NCI-H2171 (cell line): ENCODE data around the gene COMT.
"Not testable (repeated sequence)": the region's sequence is repeated elsewhere in the genome, so short reads cannot be mapped to it uniquely, and the experiment has no call there.

Source experiments
- DNase-seq: peaks from one replicate; lab custom pipeline; 2025; lab: John Stamatoyannopoulos, UW

The COMT gene

GRCh38 chr22:19941365-19942082, at the start of gene COMT, which contains the start of gene TXNRD2:
Gene COMT, plus strand, starts transcription at chr22:19941772. Its CDS starts 20,755 bp downstream, at chr22:19962527.
Gene TXNRD2, minus strand, starts transcription at chr22:19941818. Its CDS starts 15 bp downstream, at chr22:19941803.
- DNase-seq = peak; percentile 58

- DNase-seq = peak; percentile 14
Observed at GRCh38 chr22:19892257-19892879, 49.2 kb upstream of the COMT start.

DNA sequence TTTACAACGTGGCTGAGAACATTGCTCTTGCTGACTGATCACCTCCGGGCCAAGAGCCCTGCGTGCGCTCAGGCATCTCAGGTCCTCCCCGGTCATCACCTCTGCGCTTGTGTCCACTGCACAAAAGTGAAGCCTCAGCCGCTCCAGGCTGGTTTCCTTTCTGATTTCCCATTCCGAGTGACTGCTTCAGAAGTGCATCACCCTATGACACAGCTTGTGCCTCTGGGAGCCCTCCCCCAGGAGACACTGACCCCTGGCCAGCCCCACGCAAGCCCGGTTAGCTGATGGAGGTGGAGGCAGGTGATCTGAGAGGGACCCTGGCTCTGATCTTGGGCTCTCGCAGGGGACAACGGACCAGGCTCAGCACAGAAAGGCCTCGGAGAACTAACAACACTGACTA, 48.6 kb upstream of the COMT start:
- no peak for DNase-seq

DNA sequence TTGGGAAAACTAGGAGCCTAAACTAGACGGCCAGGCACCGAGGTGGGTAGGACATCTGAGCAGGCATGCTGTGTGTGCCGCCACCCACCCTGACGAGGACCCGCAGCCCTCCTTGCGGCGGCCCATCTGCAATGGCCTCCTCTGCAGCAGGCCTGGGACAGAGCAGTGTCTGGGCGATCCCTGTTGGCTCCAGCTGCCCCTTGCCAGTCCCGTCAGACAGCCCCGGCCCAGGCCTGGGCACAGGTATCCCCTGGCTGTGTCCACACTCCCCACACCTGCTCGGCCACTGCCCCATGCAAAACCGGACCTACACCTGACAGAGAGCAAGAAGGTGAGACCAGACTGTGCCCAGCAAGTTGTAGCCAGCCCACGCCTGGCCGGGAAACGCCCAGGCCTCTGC, 48.2 kb upstream of the COMT start:
- DNase-seq = no peak

GRCh38 chr22:19895160-19895849, 46.3 kb upstream of the COMT start:
- DNase-seq = no peak

- DNase-seq = peak; percentile 22
Observed at GRCh38 chr22:19896665-19897355, 44.8 kb upstream of the COMT start.

- DNase-seq = no peak
Observed at GRCh38 chr22:19897726-19898125, 43.8 kb upstream of the COMT start.

- peak; percentile 13 for DNase-seq
Observed at GRCh38 chr22:19898145-19898544, 43.4 kb upstream of the COMT start.

- no peak for DNase-seq
Observed at GRCh38 chr22:19898831-19899567, 42.6 kb upstream of the COMT start.

GRCh38 chr22:19900707-19901436, 40.7 kb upstream of the COMT start:
- DNase-seq = no peak

- no peak for DNase-seq
Observed at GRCh38 chr22:19901577-19902244, 39.9 kb upstream of the COMT start.

DNA sequence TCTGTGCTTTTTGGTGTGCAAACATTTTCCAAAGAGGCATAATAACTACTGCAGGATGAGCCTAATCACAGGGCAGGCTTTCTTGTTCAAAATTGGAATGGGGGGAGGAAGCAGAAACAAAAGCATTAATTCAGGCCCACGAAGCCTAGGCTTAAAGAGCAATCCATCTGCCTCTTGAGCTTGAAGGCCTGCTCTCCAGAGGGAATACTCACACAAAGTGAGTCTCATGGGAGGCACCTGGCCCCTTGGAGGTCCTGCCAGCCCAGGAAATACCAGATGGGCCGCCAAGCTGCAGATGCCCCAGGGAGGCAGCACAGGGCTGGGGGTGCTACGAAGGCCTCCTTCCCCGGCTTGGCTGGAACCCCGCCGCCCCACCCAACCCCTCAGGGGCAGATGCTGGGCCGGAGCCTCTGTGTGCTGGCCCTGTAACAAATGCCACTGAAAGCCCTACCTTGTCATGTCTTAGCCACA, 39.3 kb upstream of the COMT start:
- DNase-seq = peak; percentile 97

DNA sequence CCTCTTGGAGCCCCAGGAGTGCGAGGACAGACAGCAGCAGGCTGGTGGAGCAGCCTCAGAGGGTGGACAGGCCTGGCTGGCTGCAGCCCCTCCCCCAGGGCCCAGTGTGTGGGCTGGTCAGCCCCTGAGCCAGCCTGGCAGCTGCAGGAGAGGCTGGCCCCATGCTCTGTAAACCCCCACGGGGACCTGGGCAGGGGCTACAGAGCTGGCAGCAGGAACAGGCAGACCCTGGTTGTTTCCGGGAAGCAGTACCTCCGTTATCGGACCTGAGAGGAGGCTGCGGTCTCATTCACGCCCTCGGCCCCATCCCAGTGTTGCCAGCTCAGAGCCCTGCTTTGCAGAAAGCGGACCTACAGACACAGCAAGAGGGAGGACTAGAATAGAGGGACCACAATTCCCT, 38.5 kb upstream of the COMT start:
- DNase-seq = no peak

DNA sequence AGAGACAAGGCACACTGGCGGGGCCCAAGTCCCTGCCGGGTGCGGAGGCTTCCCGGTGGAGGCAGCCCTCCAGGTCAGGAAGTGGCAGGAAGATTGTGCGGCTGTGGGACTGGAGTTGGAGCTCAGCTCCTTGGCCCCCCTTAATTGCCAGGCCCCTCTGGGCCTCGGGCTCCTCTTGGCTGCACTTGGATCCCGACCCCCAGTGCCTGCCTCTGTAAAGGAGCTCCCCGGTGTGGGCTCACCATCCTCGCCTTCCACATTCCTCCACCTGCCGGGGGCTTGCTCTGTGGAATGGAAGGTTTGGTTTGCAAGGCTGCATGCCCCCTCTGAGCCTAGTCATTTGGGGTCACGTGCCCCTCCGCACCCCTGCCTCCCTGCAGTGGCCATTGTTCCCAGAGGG, 38.1 kb upstream of the COMT start:
- no peak for DNase-seq

DNA sequence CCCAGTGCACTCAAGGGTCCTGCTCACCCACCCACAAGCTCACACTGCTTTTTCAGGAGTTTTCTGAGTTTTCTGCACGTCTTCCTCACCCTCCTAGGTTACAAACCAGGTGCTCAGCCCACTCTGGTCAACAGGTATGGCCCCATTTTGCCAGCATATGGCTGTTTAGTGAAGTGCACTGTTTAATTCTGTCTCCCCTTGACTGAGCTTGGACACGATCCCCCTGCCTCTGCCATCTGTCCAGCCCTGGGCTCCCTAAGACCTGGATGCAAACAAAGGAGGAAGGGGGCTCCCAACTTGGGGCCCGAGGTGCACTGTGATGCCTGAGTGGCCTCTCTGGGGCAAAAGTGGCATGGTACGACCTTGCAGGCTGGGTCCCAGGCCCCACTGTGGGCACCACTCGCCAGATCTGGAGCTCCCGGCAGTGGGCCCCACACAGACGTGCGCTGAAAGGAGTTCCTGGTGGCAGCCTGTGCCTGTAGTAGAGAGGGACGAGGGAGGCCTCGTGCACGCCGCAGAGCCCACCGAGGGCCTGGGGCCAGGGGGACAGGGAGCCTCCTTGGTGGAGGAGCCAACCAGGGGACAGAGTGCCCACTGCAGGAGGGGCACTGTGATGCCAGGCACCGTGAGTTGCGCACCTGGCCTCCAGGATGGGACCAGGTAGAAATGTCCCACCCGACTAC, 37.3 kb upstream of the COMT start:
- no peak for DNase-seq

- DNase-seq = no peak
Observed at GRCh38 chr22:19904935-19905334, 36.6 kb upstream of the COMT start.

DNA sequence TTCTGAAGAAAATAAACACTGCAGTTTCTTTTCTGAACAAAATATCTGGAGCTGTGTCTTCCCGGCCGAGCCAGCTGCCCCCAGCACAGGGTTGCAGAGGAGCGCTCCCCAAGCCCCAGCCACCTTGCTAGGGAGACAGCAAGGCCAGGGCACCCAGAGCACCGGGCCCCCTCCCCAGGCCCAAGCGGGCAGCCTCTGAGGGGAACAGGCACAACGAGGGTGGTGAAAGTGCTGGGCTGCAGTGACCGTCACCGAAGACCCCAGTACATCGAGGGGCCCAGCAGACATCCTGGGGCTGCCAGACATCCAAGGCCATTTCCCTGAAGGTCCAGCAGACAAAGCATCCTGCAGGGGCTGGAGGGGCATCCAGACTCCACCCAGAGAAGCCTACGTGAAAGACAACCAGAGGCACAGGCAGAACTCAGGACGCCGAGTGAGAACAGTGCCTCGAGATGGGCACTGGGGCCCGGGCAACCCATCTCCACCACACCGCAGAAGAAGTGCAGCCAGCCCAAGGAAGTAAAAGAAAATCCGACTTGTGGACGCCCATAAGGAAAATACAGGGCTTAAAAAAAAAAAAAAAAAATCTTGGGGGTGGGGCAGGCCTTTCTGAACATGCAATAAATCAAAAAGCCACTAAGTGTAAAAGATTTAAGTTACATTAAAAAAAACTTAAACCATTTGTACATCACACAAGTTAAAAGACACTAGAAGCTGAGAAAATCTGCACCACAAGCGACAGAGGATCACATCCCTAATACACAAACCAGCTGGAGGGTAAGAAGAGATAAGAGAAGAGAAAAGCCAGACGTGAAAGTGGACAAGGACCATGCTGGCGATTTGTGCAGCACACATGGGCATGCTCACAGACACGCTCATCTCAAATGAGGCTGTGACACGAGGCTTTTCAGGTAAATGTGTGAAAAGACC, 36.0 kb upstream of the COMT start:
- DNase-seq = no peak

DNA sequence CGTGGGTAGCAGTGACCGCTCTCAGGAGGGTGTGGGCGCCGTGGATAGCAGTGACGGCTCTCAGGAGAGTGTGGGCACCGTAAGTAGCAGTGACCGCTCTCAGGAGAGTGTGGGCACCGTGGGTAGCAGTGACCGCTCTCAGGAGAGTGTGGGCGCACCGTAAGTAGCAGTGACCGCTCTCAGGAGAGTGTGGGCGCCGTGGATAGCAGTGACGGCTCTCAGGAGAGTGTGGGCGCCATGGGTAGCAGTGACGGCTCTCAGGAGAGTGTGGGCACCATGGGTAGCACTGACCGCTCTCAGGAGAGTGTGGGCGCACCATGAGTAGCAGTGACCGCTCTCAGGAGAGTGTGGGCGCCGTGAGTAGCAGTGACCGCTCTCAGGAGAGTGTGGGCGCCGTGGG, 34.7 kb upstream of the COMT start:
- not testable (repeated sequence) for DNase-seq

- DNase-seq = not testable (repeated sequence)
Observed at GRCh38 chr22:19907902-19908301, 33.7 kb upstream of the COMT start.
